Astrocyte of the cerebellum (primary cell): ENCODE measurements around the gene JAK1.

Source experiments
- DNase-seq: peaks from one replicate; pipeline ENCODE4 v3.0.0-alpha.2; 2011; ENCODE audit warnings: low read depth
- H3K4me3 ChIP-seq: 2 replicates; pipeline ENCODE4 v1.5.1; 2011; ENCODE audit warnings: mild to moderate bottlenecking, low read depth, low read length, moderate library complexity
- in situ Hi-C: cut with HindIII; loops from 2 replicates; pipeline ENCODE4 v1.10.0; 2017; ENCODE audit warnings: low sequenced_read_pairs
- TF ChIP-seq, protein P1 (sequence below): IDR thresholded peaks from 2 replicates; pipeline ENCODE4 v1.5.1; 2012; ENCODE audit warnings: low read length, low read depth, moderate library complexity, mild to moderate bottlenecking; ENCODE audit errors: missing control alignments

The JAK1 gene

DNA sequence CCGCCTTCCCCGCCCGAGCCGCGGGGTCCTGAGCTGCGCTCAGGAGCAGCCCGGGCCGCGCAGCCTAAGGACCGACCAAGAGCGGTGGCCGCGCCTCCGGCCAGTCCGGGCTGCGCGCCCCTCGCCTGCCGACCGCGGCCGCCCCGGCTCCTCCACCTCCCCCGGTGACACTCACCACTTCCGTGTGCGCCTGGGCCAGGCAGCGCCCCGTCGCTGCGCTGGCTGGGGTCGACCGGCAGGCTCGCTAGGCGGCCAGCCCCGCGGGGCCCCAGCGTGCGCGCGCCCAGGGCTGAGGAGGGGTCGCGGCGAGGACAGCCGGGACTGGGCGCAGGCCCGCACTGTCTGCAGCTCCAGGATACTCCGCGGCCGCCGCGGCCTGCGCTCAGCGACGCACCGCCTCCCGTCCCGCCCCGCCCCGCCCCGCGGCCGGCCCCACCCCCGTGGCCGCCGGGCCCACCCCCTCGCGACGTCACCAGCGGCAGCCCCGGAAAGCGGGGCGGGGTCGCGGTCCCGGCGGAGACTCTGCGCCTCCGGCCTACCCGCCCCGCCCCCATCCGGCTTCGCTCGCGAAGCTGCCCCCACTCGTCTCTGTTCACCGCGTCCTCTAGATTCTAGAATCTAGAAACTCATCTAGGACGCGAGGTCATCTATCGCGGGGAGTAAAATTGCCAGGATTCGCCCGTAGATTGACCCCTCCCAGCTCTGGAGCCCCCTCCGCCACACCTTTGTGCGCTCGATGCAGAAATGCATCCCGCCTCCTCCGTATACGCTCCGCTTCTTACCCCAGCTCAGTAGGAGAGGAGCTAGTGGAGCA, at the start of gene JAK1:
Gene JAK1 (minus strand): TSS at position 392 of the 814 bp plus-strand sequence. CDS start 80,285 bp downstream, outside the sequence.
- TF ChIP-seq, protein P1, sequence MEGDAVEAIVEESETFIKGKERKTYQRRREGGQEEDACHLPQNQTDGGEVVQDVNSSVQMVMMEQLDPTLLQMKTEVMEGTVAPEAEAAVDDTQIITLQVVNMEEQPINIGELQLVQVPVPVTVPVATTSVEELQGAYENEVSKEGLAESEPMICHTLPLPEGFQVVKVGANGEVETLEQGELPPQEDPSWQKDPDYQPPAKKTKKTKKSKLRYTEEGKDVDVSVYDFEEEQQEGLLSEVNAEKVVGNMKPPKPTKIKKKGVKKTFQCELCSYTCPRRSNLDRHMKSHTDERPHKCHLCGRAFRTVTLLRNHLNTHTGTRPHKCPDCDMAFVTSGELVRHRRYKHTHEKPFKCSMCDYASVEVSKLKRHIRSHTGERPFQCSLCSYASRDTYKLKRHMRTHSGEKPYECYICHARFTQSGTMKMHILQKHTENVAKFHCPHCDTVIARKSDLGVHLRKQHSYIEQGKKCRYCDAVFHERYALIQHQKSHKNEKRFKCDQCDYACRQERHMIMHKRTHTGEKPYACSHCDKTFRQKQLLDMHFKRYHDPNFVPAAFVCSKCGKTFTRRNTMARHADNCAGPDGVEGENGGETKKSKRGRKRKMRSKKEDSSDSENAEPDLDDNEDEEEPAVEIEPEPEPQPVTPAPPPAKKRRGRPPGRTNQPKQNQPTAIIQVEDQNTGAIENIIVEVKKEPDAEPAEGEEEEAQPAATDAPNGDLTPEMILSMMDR: no peak
- in situ Hi-C loops: no loop called here
- peak; percentile 32 for DNase-seq
- peak within 1 kb of the TSS; percentile 94 for H3K4me3 ChIP-seq

GRCh38 chr1:65014321-65014720, 48.0 kb upstream of the JAK1 start:
- TF ChIP-seq, protein P1: no peak
- in situ Hi-C loops: no loop called here
- H3K4me3 ChIP-seq: no peak overlapping the region

GRCh38 chr1:65011983-65012382, 45.6 kb upstream of the JAK1 start:
- in situ Hi-C loops: no loop called here
- TF ChIP-seq, protein P1: no peak
- no peak overlapping the region for H3K4me3 ChIP-seq
- DNase-seq: no peak

More at GRCh38 chr1:65014321-65014720, 48.0 kb upstream of the JAK1 start:
- DNase-seq: no peak

GRCh38 chr1:65009724-65010420, 43.5 kb upstream of the JAK1 start:
- TF ChIP-seq, protein P1: no peak
- in situ Hi-C loops: no loop called here
- no peak for DNase-seq
- no peak overlapping the region for H3K4me3 ChIP-seq

DNA sequence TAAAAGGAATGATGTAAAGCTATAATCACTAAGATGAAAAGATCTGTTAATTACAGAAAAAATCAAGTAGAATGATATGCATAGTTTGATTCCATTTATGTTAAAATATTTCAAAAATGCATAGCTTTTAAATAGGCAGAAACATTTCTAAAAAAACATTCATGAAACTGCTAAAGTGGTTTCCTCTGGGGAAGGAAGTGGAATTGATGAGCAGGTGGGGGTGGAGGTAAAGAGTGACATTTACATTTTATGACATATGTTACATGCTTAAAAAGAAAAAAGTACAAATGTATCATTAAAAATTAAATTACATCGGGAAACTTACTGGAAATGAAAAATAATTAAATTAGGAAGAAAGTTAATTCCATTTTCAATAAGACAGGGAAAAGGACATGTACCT, 42.8 kb upstream of the JAK1 start:
- in situ Hi-C loops: no loop called here
- H3K4me3 ChIP-seq: no peak overlapping the region
- TF ChIP-seq, protein P1: no peak
- no peak for DNase-seq

DNA sequence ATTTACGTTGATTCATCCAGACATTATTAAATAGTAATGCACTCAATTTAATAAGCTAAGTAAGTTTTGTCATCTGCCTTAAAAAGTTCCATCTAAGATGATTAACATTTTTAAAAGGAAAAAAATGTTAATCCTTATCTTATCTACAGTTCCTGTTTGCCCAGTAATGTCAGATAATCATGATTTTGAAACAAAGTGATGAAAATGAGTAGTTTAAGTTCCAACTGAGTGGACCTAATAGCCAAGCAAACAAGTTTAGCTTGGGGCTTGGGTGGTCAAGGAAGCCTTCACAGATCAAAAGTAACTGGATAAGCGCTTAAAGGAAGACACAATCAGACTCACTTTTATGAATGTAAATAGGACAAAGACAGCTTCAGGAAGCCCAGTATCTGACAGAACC, 40.5 kb upstream of the JAK1 start:
- no peak overlapping the region for H3K4me3 ChIP-seq
- TF ChIP-seq, protein P1: no peak
- no peak for DNase-seq
- in situ Hi-C loops: no loop called here
